ENCODE data around the gene KCNQ2. TPM values are rescaled to one million over a fixed set of nuclear protein-coding genes. Genes with fewer than 3 reads are reported as not detected.

Gene KCNQ2
- total and polyA plus RNA-seq, 4 donors, result 30.7 to 155 (median 103) TPM

- WGBS (ENCODE audit: insufficient coverage), result 56% methylated on average over 26 of the region's 26 CpGs
- Histone ChIP-seq H3K27ac (ENCODE audit: low read depth, low read length) (no peak overlapping the region), H3K4me3 (ENCODE audit: low read depth, low read length) (no peak overlapping the region), H3K4me1 (ENCODE audit: control insufficient read depth, insufficient read depth, low read length) (peaks cover 46% of the 10 kb centered on the region), H3K27me3 (ENCODE audit: control insufficient read depth, insufficient read depth, low read length) (peaks cover 20% of the 10 kb centered on the region), H3K9me3 (ENCODE audit: control insufficient read depth, insufficient read depth, low read length) (no peaks in the 10 kb centered on the region), H3K36me3 (ENCODE audit: control insufficient read depth, insufficient read depth, low read length) (peaks cover 53% of the 10 kb centered on the region)
- DNase-seq (ENCODE audit: low read depth in 4 of 6, low spot score in 6 of 6), result no peak
These were observed 114.2 kb downstream of the KCNQ2 start for GRCh38 chr20:63357921-63358905.

GRCh38 chr20:63356931-63357879 is 115.2 kb downstream of the KCNQ2 start:
- Histone ChIP-seq H3K27me3 (ENCODE audit: control insufficient read depth, insufficient read depth, low read length) (peaks cover 17% of the 10 kb centered on the region), H3K27ac (ENCODE audit: low read depth, low read length) (no peak overlapping the region), H3K4me3 (ENCODE audit: low read depth, low read length) (no peak overlapping the region), H3K36me3 (ENCODE audit: control insufficient read depth, insufficient read depth, low read length) (peaks cover 57% of the 10 kb centered on the region), H3K4me1 (ENCODE audit: control insufficient read depth, insufficient read depth, low read length) (peaks cover 54% of the 10 kb centered on the region), H3K9me3 (ENCODE audit: control insufficient read depth, insufficient read depth, low read length) (no peaks in the 10 kb centered on the region)
- 88% methylated on average over 29 of the region's 30 CpGs for WGBS (ENCODE audit: insufficient coverage)
- no peak for DNase-seq (ENCODE audit: low read depth in 4 of 6, low spot score in 6 of 6)

- Histone ChIP-seq H3K27ac (ENCODE audit: low read depth, low read length) (no peak overlapping the region), H3K36me3 (ENCODE audit: control insufficient read depth, insufficient read depth, low read length) (peaks cover 57% of the 10 kb centered on the region), H3K4me1 (ENCODE audit: control insufficient read depth, insufficient read depth, low read length) (peaks cover 55% of the 10 kb centered on the region), H3K9me3 (ENCODE audit: control insufficient read depth, insufficient read depth, low read length) (no peaks in the 10 kb centered on the region), H3K27me3 (ENCODE audit: control insufficient read depth, insufficient read depth, low read length) (peaks cover 10% of the 10 kb centered on the region), H3K4me3 (ENCODE audit: low read depth, low read length) (no peak overlapping the region)
- DNase-seq (ENCODE audit: low read depth in 4 of 6, low spot score in 6 of 6), result no peak
- 92% methylated on average over 8 of the region's 8 CpGs for WGBS (ENCODE audit: insufficient coverage)
These were observed 115.9 kb downstream of the KCNQ2 start for GRCh38 chr20:63356511-63356910.

GRCh38 chr20:63355781-63356295 is 116.6 kb downstream of the KCNQ2 start:
- Histone ChIP-seq H3K4me1 (ENCODE audit: control insufficient read depth, insufficient read depth, low read length) (peaks cover 55% of the 10 kb centered on the region), H3K27ac (ENCODE audit: low read depth, low read length) (no peak overlapping the region), H3K4me3 (ENCODE audit: low read depth, low read length) (no peak overlapping the region), H3K9me3 (ENCODE audit: control insufficient read depth, insufficient read depth, low read length) (no peaks in the 10 kb centered on the region), H3K27me3 (ENCODE audit: control insufficient read depth, insufficient read depth, low read length) (peaks cover 7% of the 10 kb centered on the region), H3K36me3 (ENCODE audit: control insufficient read depth, insufficient read depth, low read length) (peaks cover 63% of the 10 kb centered on the region)
- 93% methylated on average over 5 of the region's 11 CpGs for WGBS (ENCODE audit: insufficient coverage)
- no peak for DNase-seq (ENCODE audit: low read depth in 4 of 6, low spot score in 6 of 6)

GRCh38 chr20:63354636-63355350 is 117.7 kb downstream of the KCNQ2 start:
- no peak overlapping the region for H3K27ac ChIP-seq (ENCODE audit: low read depth, low read length)
- peaks cover 47% of the 10 kb centered on the region for H3K4me1 ChIP-seq (ENCODE audit: control insufficient read depth, insufficient read depth, low read length)
- no peak overlapping the region for H3K4me3 ChIP-seq (ENCODE audit: low read depth, low read length)
- 89% methylated on average over 24 of the region's 25 CpGs for whole genome bisulfite sequencing (ENCODE audit: insufficient coverage)
- peaks cover 73% of the 10 kb centered on the region for H3K36me3 ChIP-seq (ENCODE audit: control insufficient read depth, insufficient read depth, low read length)
- DNase-seq (ENCODE audit: low read depth in 4 of 6, low spot score in 6 of 6), result no peak
- no peaks in the 10 kb centered on the region for H3K27me3 ChIP-seq (ENCODE audit: control insufficient read depth, insufficient read depth, low read length)
- H3K9me3 ChIP-seq (ENCODE audit: control insufficient read depth, insufficient read depth, low read length), result no peaks in the 10 kb centered on the region

- WGBS (ENCODE audit: insufficient coverage), result 42% methylated on average over 12 of the region's 12 CpGs
- H3K9me3 ChIP-seq (ENCODE audit: control insufficient read depth, insufficient read depth, low read length), result no peaks in the 10 kb centered on the region
- H3K4me1 ChIP-seq (ENCODE audit: control insufficient read depth, insufficient read depth, low read length), result peaks cover 32% of the 10 kb centered on the region
- no peak for DNase-seq (ENCODE audit: low read depth in 4 of 6, low spot score in 6 of 6)
- H3K36me3 ChIP-seq (ENCODE audit: control insufficient read depth, insufficient read depth, low read length), result peaks cover 73% of the 10 kb centered on the region
- no peak overlapping the region for H3K27ac ChIP-seq (ENCODE audit: low read depth, low read length)
- no peaks in the 10 kb centered on the region for H3K27me3 ChIP-seq (ENCODE audit: control insufficient read depth, insufficient read depth, low read length)
- no peak overlapping the region for H3K4me3 ChIP-seq (ENCODE audit: low read depth, low read length)
These were observed 119.6 kb downstream of the KCNQ2 start for GRCh38 chr20:63352811-63353221.

GRCh38 chr20:63351811-63352591 is 120.5 kb downstream of the KCNQ2 start:
- H3K4me1 ChIP-seq (ENCODE audit: control insufficient read depth, insufficient read depth, low read length), result peaks cover 34% of the 10 kb centered on the region
- H3K4me3 ChIP-seq (ENCODE audit: low read depth, low read length), result no peak overlapping the region
- no peak overlapping the region for H3K27ac ChIP-seq (ENCODE audit: low read depth, low read length)
- peak; percentile 21 to 91 (median 64) for DNase-seq (ENCODE audit: low read depth in 4 of 6, low spot score in 6 of 6)
- H3K36me3 ChIP-seq (ENCODE audit: control insufficient read depth, insufficient read depth, low read length), result peaks cover 73% of the 10 kb centered on the region
- no peaks in the 10 kb centered on the region for H3K27me3 ChIP-seq (ENCODE audit: control insufficient read depth, insufficient read depth, low read length)
- no peaks in the 10 kb centered on the region for H3K9me3 ChIP-seq (ENCODE audit: control insufficient read depth, insufficient read depth, low read length)
- 12% methylated on average over 28 of the region's 28 CpGs for WGBS (ENCODE audit: insufficient coverage)

- Histone ChIP-seq H3K9me3 (ENCODE audit: control insufficient read depth, insufficient read depth, low read length) (no peaks in the 10 kb centered on the region), H3K27me3 (ENCODE audit: control insufficient read depth, insufficient read depth, low read length) (no peaks in the 10 kb centered on the region), H3K27ac (ENCODE audit: low read depth, low read length) (no peak overlapping the region), H3K4me3 (ENCODE audit: low read depth, low read length) (no peak overlapping the region), H3K36me3 (ENCODE audit: control insufficient read depth, insufficient read depth, low read length) (peaks cover 74% of the 10 kb centered on the region), H3K4me1 (ENCODE audit: control insufficient read depth, insufficient read depth, low read length) (peaks cover 41% of the 10 kb centered on the region)
- DNase-seq (ENCODE audit: low read depth in 4 of 6, low spot score in 6 of 6), result no peak
- 88% methylated on average over 12 of the region's 12 CpGs for WGBS (ENCODE audit: insufficient coverage)
These were observed 121.1 kb downstream of the KCNQ2 start for GRCh38 chr20:63351326-63351700.

All from spinal cord (tissue), 10 donors.